ENCODE measurements around the gene METTL5. TPM values are rescaled to one million over a fixed set of nuclear protein-coding genes. Genes with fewer than 3 reads are reported as not detected.

The METTL5 gene
- polyA plus RNA-seq, 3 donors: 11.1 to 60.8 (median 51.0) TPM

DNA sequence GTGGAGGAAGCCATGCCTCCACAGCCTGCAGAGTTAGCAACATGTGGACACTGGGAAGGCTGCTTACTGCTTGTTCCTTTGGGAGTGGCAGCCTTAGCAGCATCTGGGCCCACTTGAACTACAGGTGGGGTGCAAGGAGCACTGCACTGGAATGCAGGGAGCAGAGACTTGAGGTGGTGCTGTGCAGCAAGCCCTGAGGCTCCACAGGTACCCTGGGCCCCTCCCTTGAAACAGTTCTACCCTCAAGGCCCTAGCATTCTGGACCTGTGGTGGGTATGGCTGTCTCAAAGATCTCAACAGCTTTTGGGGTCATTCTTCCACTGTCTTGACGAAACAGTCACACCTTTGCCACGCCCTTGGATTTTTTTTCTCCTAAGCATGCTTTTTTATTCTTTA, 16.0 kb upstream of the METTL5 start:
- H2AFZ ChIP-seq (ENCODE audit: insufficient read depth, low read depth, low read length, poor library complexity, severe bottlenecking): no peak overlapping the region
- intact Hi-C loops (cut with micrococcal nuclease): no loop called here
- H3K27ac ChIP-seq (ENCODE audit: low read depth in 1 of 2, low read length in 2 of 2): no peak overlapping the region
- peaks cover 38% of the 10 kb centered on the region for H3K79me2 ChIP-seq (ENCODE audit: insufficient read depth, low read length)
- Mint-ChIP-seq H3K27ac (no peak overlapping the region), H3K4me1 (no peaks in the 10 kb centered on the region), H3K4me3 (no peak overlapping the region), H3K9me3 (peaks cover 0 to 2% (median 1%) of the 10 kb centered on the region in 7 donors), H3K27me3 (ENCODE audit: low read depth in 3 of 3) (peaks cover 0 to 1% (median 0%) of the 10 kb centered on the region in 3 donors), H3K36me3 (peaks cover 29 to 35% of the 10 kb centered on the region in 2 donors)
- no peak for DNase-seq
- H3K9me3 ChIP-seq (replicated peaks in 1 of 2; ENCODE audit: control insufficient read depth in 1 of 2, insufficient read depth in 1 of 2, low read length in 2 of 2): no peaks in the 10 kb centered on the region
- no peak overlapping the region for H3K4me2 ChIP-seq (replicated peaks; ENCODE audit: extremely low read depth, low read length, poor library complexity, severe bottlenecking)
- H3K27me3 ChIP-seq (ENCODE audit: control insufficient read depth in 2 of 2, insufficient read depth in 2 of 2, low read length in 2 of 2): no peaks in the 10 kb centered on the region
- TF ChIP-seq, protein P1, sequence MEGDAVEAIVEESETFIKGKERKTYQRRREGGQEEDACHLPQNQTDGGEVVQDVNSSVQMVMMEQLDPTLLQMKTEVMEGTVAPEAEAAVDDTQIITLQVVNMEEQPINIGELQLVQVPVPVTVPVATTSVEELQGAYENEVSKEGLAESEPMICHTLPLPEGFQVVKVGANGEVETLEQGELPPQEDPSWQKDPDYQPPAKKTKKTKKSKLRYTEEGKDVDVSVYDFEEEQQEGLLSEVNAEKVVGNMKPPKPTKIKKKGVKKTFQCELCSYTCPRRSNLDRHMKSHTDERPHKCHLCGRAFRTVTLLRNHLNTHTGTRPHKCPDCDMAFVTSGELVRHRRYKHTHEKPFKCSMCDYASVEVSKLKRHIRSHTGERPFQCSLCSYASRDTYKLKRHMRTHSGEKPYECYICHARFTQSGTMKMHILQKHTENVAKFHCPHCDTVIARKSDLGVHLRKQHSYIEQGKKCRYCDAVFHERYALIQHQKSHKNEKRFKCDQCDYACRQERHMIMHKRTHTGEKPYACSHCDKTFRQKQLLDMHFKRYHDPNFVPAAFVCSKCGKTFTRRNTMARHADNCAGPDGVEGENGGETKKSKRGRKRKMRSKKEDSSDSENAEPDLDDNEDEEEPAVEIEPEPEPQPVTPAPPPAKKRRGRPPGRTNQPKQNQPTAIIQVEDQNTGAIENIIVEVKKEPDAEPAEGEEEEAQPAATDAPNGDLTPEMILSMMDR (IDR thresholded peaks at IDR 0.05): no peak
- no peak overlapping the region for H3K4me3 ChIP-seq (replicated peaks in 1 of 3; ENCODE audit: low read depth in 2 of 3, low read length in 3 of 3)
- WGBS (ENCODE audit: insufficient coverage): 100% methylated on average over 2 of the region's 2 CpGs
- peaks cover 0 to 22% of the 10 kb centered on the region in 2 donors for H3K36me3 ChIP-seq (replicated peaks in 1 of 2; ENCODE audit: control insufficient read depth in 1 of 2, insufficient read depth in 2 of 2, low read length in 2 of 2)
- peaks cover 76% of the 10 kb centered on the region for H4K20me1 ChIP-seq (ENCODE audit: insufficient read depth, low read length)
- H3K4me1 ChIP-seq (ENCODE audit: control insufficient read depth in 1 of 2, insufficient read depth in 2 of 2, low read length in 2 of 2): no peaks in the 10 kb centered on the region
- H3K9ac ChIP-seq (ENCODE audit: insufficient read depth, low read length, poor library complexity, severe bottlenecking): no peak overlapping the region

DNA sequence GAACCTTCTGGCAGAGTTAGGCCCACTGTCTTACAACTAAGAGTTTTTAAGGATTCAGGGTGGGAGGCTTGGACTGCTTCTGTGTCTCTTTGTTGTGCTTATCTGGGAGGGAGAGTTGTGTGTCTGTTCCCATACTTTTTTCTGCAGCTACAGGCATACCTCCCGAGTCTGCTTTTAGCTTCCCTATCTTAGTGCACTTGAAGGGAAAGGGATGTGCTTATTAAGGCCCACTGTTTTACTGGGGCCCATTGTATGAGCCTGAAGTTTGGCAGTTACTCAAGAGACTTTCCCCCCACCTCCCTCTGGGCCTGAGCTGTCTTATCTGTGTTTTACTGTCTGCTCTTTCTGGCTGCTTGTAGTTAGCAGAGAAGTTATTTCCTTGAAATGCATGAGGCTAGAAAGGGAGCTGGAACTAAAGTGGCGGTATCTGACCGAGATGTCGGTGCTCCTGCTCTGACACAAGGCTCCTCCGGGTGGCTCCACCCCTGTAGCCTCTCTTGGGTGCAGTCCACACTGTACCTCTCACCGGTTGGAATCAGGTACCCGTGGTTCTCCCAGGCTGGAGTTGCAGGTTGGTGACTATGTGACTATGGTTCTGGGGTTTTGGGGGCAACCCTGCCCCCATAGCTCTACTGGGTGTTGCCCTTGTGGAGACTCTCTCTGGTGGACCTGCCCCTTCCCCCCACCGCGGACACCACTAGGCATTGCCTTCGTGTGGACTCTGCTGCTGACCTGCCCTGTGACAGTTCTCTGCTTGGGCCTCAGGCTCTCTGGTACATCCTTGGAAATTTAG, 15.4 kb upstream of the METTL5 start:
- Mint-ChIP-seq H3K27me3 (ENCODE audit: low read depth in 3 of 3) (peaks cover 0 to 1% (median 0%) of the 10 kb centered on the region in 3 donors), H3K36me3 (peaks cover 29 to 34% of the 10 kb centered on the region in 2 donors), H3K9me3 (peaks cover 0 to 2% (median 1%) of the 10 kb centered on the region in 7 donors), H3K4me1 (no peaks in the 10 kb centered on the region), H3K27ac (peak overlapping the region in 2 of 7 donors; percentile 34 to 82), H3K4me3 (no peak overlapping the region)
- TF ChIP-seq, protein P1 (IDR thresholded peaks at IDR 0.05): no peak
- Histone ChIP-seq H3K4me1 (ENCODE audit: control insufficient read depth in 1 of 2, insufficient read depth in 2 of 2, low read length in 2 of 2) (no peaks in the 10 kb centered on the region), H3K27ac (ENCODE audit: low read depth in 1 of 2, low read length in 2 of 2) (no peak overlapping the region), H3K9me3 (replicated peaks in 1 of 2; ENCODE audit: control insufficient read depth in 1 of 2, insufficient read depth in 1 of 2, low read length in 2 of 2) (no peaks in the 10 kb centered on the region), H3K4me2 (replicated peaks; ENCODE audit: extremely low read depth, low read length, poor library complexity, severe bottlenecking) (no peak overlapping the region), H4K20me1 (ENCODE audit: insufficient read depth, low read length) (peaks cover 79% of the 10 kb centered on the region), H3K79me2 (ENCODE audit: insufficient read depth, low read length) (peaks cover 42% of the 10 kb centered on the region), H3K4me3 (replicated peaks in 1 of 3; ENCODE audit: low read depth in 2 of 3, low read length in 3 of 3) (no peak overlapping the region), H2AFZ (ENCODE audit: insufficient read depth, low read depth, low read length, poor library complexity, severe bottlenecking) (no peak overlapping the region), H3K9ac (ENCODE audit: insufficient read depth, low read length, poor library complexity, severe bottlenecking) (no peak overlapping the region), H3K27me3 (ENCODE audit: control insufficient read depth in 2 of 2, insufficient read depth in 2 of 2, low read length in 2 of 2) (no peaks in the 10 kb centered on the region), H3K36me3 (replicated peaks in 1 of 2; ENCODE audit: control insufficient read depth in 1 of 2, insufficient read depth in 2 of 2, low read length in 2 of 2) (peaks cover 0 to 22% of the 10 kb centered on the region in 2 donors)
- intact Hi-C loops (cut with micrococcal nuclease): no loop called here
- no peak for DNase-seq
- WGBS (ENCODE audit: insufficient coverage): 91% methylated on average over 5 of the region's 10 CpGs

Measured in CD14-positive monocyte (primary cell).